GM19372 (cell line): ENCODE measurements around the gene ATG10.
"Not testable (repeated sequence)": the region's sequence is repeated elsewhere in the genome, so short reads cannot be mapped to it uniquely, and the experiment has no call there.

ENCODE experiments used
- ATAC-seq: cut with Tn5 transposase; IDR thresholded peaks from one replicate; pipeline ENCODE4 v1.9.1; 2021; ENCODE audit warnings: mild to moderate bottlenecking, low read depth, moderate library complexity; ENCODE audit not compliant: unreplicated experiment

ATG10 gene

DNA sequence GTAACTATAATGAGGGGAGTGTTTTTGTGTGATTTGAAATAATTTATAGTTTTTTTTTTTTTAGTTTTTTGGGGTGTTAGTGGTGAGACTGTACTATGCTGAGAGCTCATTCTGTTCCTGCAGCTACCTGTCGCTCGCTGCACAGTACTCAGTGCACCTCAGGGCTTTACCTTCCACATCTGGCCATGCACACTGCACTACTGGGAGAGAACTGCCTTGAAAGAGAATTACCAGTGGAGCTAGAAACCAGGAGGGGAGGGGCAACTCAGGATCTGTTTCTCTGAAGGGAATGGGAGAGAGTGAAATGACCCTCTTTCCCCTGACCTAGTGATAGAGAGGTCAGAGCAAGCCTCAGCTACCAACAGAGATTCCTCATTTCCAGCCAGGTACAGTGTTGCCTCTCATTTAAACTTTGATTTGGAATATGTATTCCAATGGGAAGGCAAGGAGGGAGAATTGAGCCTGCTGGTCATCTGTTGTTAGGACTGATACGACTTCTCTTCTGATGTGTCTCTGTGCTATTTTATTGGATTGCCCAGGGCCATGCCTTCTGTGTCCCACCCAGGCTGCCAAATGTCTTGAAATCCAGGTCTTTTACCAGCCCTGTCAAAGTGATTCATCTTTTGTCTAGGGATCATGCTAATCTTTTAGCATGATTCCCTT is 8.9 kb downstream of the ATG10 start:
- no peak for ATAC-seq

DNA sequence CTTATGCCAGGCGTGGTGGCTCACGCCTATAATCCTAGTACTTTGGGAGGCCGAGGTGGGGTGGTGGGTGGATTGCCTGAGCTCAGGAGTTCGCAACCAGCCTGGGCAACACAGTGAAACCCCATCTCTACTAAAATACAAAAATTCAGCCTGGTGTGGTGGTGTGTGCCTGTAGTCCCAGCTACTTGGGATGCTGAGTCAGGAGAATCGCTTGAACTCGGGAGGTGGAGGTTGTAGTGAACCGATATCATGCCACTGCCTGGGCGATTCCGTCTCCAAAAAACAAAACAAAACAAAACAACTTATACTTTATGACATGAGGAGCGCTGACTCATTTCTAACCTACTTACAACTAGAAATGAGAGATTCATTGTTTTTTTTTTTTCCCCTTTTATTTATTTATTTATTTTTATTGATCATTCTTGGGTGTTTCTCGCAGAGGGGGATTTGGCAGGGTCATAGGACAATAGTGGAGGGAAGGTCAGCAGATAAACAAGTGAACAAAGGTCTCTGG is 10.4 kb downstream of the ATG10 start:
- not testable (repeated sequence) for ATAC-seq

GRCh38 chr5:81983148-81983547 is 11.3 kb downstream of the ATG10 start:
- not testable (repeated sequence) for ATAC-seq

- not testable (repeated sequence) for ATAC-seq
These were observed 11.7 kb downstream of the ATG10 start for GRCh38 chr5:81983563-81983962.

- ATAC-seq = no peak
These were observed 14.3 kb downstream of the ATG10 start for GRCh38 chr5:81986126-81986525.

GRCh38 chr5:81989204-81989603 is 17.4 kb downstream of the ATG10 start:
- no peak for ATAC-seq

DNA sequence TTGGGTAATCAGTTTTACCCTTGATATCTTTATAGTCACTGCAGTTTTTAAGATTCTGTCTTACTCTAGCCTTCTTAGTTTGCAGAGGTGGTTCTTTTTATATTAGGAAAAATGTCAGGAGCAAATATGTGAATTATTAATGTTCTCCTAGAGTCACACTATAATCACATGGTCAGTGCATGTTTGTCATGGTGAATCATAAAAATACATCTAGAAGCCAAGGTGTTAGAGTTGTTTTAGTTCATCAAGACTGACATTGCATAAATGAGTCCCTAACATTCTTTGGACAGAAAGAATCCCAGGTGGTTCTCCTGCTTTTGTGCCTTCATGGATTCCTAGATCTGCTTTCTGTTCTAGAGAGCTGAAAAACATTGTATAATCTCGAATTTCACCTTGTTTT is 22.9 kb downstream of the ATG10 start:
- ATAC-seq = no peak

- no peak for ATAC-seq
These were observed 23.6 kb downstream of the ATG10 start for GRCh38 chr5:81995407-81995806.

DNA sequence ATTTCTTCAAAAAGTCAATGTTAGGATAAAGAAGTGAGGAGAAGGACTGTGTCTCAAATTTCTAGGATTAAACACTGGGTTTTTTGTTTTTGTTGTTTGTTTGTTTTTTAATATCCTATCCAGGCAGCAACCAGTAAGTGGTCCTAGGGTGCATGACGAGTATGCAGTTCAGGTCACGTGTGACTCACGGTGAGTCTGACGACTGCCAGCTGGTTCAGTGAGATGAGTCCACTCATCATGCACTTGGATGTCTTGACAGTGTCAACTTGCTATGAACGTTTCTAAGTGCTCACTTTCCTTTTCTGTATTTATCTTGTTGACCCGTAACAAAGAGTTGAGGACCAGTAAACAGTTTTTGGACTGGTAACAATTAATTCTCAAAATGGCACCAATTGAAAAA is 32.7 kb downstream of the ATG10 start:
- no peak for ATAC-seq

- ATAC-seq = not testable (repeated sequence)
These were observed 38.0 kb downstream of the ATG10 start for GRCh38 chr5:82009869-82010268.

GRCh38 chr5:82010696-82011095 is 38.9 kb downstream of the ATG10 start:
- ATAC-seq = no peak

DNA sequence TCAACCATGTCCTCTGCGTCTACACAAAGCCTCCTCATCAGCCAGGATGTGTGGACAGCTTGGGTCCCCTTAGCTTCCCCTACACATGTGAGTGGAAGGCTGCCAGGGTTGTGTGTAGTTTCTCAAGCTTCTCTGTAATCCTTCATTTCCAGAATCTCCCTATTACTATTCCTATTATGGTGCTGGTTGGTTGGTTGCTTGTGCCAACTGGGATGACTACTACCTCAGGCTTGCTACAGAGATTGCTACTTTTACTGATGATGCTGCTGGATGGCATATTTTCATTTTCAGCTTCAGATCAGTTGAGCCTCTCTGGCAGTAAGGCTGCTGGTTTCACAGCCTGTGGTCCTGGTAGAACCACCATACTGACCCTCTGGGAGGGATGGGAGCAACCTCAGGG is 39.9 kb downstream of the ATG10 start:
- no peak for ATAC-seq

GRCh38 chr5:82014644-82015043 is 42.8 kb downstream of the ATG10 start:
- not testable (repeated sequence) for ATAC-seq

GRCh38 chr5:82018462-82018861 is 46.6 kb downstream of the ATG10 start:
- ATAC-seq = no peak

DNA sequence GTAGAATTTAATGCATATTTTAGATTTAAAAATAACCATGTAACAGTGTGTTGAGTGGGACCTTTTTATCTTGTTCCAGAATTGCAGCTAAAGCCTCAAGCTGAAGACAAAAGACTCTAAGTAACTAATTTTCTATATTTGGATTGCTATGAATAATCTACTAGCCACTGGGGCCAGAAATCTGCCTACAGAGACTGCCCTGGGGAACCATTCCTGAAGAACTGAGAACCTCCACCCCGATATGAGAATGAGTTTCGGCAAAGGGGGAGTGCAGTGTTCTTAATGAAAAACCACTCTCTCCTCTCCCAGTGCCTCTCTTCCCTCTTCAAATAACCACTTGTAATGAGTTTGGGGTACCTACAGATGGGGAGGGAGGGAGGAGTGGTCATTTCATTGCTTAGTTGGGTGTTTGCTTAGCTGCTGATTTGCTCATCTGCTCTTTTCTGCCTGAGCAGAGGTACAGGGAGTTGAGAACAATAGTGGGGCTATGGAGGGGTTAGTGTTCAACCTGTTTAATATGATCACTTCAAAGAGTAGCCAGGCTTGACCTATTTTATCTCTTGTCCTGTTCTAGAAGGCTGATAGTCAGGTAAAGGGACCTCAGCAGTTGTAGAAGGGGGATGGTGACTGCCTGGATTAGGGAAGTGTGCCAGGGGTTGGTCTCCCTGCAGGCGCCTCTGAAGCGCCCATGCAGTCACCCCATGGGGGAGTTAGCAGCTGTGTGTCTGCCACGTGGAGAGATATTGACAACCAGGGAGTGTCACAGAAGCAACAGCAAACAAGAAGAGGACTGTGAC is 47.7 kb downstream of the ATG10 start:
- no peak for ATAC-seq

DNA sequence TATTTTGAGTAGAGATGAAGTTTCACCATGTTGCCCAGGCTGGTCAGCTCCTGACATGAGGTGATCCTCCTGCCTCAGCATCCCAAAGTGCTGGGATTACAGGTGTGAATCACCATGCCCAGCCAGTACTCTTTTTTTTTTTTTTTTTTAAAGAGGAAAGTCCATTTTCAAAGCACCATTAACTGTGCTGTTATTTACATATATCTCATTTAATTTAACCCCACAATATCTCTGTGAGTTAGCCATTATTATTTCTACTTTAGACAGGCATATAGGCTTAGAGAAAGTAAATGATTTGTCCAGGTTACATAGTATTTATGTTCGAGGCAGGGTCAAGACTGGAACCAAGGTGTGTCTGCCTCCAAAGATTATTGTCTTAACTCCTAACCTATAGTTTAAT is 50.7 kb downstream of the ATG10 start:
- no peak for ATAC-seq

GRCh38 chr5:82023644-82024043 is 51.8 kb downstream of the ATG10 start:
- no peak for ATAC-seq

DNA sequence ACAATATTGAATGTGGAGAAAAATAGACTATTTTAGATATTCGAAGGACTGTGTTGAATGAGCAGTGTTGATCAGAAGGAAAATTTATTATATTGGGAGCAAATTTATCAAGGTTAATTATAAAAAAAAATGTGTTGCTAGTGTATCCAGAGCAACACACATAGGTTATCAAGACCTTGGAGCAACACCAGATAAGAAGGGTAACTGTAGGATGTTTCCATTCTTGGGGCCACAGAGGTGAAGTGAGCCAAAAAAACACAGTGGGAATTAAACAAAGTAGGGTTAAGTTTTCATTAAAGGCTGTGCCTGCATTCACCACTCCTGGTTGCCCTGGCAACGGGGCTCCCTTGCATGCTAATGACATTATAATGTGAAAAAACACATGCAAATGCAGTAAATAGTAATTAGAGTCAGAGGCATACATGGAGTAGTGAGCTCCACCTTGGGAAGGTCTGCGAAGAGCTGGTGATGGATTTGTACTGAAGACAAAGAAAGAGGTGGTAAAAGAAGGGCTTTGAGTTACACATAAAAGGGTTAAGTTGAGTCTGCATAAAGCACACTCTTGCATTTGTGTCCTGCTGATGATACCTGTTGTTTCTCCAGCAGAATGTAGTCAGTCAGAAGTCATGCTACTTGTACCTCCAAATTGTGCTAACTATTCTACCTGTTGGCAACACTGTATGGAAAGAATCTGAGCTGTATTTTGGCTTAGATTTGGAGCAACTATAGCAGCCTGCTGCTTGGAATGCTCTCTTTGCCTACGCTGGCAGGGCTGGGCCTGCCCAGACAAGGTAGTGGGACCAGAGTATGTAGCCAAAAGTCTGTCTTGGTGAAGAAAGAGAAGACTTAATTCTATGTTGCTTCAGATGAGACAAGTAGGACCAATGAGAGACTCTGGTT is 59.6 kb downstream of the ATG10 start:
- ATAC-seq = no peak

DNA sequence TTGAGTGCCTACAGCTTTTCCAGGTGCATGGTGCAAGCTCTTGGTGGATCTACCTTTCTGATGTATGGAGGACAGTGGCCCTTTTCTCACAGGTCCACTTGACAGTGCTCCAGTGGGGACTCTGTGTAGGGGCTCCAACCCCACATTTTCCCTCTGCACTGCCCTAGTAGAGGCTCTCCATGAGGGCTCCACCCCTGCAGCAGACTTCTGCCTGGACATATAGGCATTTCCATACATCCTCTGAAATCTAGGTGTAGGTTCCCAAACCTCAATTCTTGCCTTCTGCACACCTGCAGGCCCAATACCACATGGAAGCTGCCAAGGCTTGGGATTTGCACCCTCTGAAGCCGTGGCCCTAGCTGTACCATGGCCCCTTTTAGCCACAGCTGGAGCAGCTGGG is 71.1 kb downstream of the ATG10 start:
- not testable (repeated sequence) for ATAC-seq

GRCh38 chr5:82044010-82044409 is 72.2 kb downstream of the ATG10 start:
- ATAC-seq = no peak
